ENCODE results near the gene LASP1.

- TF ChIP-seq CTCF (IDR thresholded peaks at IDR 0.05) (no peak), POLR2A (IDR thresholded peaks at IDR 0.05) (no peak), EP300 (IDR thresholded peaks at IDR 0.05; ENCODE audit: low read depth) (no peak)
Observed at GRCh38 chr17:38896346-38896954, 26.6 kb downstream of the LASP1 start.

Measured in transverse colon (tissue), 3 donors.